Smooth muscle cell (in vitro differentiated cells): Measurements from ENCODE around the gene CHCHD3. TPM values are rescaled to one million over a fixed set of nuclear protein-coding genes. Genes with fewer than 3 reads are reported as not detected.

ENCODE experiments used
- DNase-seq: peaks from one replicate; lab custom pipeline; 2025; ENCODE audit not compliant: unreplicated experiment; lab: John Stamatoyannopoulos, UW
- H2AFZ ChIP-seq: fragments of 200-600 bp; sonication (generic); 2 replicates; pipeline ENCODE4 v1.6.0; 2016; ENCODE audit warnings: antibody characterized with exemption, low read depth, mild to moderate bottlenecking
- H3F3A ChIP-seq: fragments of 200-600 bp; sonication (generic); 2 replicates; pipeline ENCODE4 v1.6.0; 2017; ENCODE audit warnings: antibody characterized with exemption, low read depth
- H3K27ac ChIP-seq: fragments of 200-600 bp; sonication (generic); 2 replicates; pipeline ENCODE4 v1.5.1; 2016; ENCODE audit warnings: low read depth, mild to moderate bottlenecking
- H3K27me3 ChIP-seq: fragments of 200-600 bp; sonication (generic); 2 replicates; pipeline ENCODE4 v1.6.1; 2016; ENCODE audit warnings: low read depth, mild to moderate bottlenecking
- H3K36me3 ChIP-seq: fragments of 200-600 bp; sonication (generic); 2 replicates; pipeline ENCODE4 v1.5.1; 2016; ENCODE audit warnings: low read depth
- H3K4me1 ChIP-seq: fragments of 200-600 bp; sonication (generic); 2 replicates; pipeline ENCODE4 v1.5.1; 2016; ENCODE audit warnings: low read depth
- H3K4me2 ChIP-seq: fragments of 200-600 bp; sonication (generic); 2 replicates; pipeline ENCODE4 v1.6.0; 2016; ENCODE audit warnings: mild to moderate bottlenecking
- H3K4me3 ChIP-seq: fragments of 200-600 bp; sonication (generic); 2 replicates; pipeline ENCODE4 v1.5.1; 2016; ENCODE audit warnings: mild to moderate bottlenecking
- H3K79me2 ChIP-seq: fragments of 200-600 bp; sonication (generic); 2 replicates; pipeline ENCODE4 v1.6.0; 2016; ENCODE audit warnings: low read depth, mild to moderate bottlenecking
- H3K9ac ChIP-seq: fragments of 200-600 bp; sonication (generic); 2 replicates; pipeline ENCODE4 v1.6.0; 2016; ENCODE audit warnings: low read depth
- H3K9me3 ChIP-seq: fragments of 200-600 bp; sonication (generic); replicated peaks from 2 replicates; pipeline ENCODE4 v1.5.1; 2016; ENCODE audit warnings: low read depth
- H4K20me1 ChIP-seq: fragments of 200-600 bp; sonication (generic); 2 replicates; pipeline ENCODE4 v1.6.0; 2016; ENCODE audit warnings: low read depth
- CTCF ChIP-seq: fragments of 200-600 bp; sonication (generic); IDR thresholded peaks from 2 replicates; pipeline ENCODE4 v1.5.1; 2017; ENCODE audit warnings: borderline replicate concordance, mild to moderate bottlenecking, antibody characterized with exemption; ENCODE audit not compliant: insufficient read depth, poor library complexity, severe bottlenecking
- WGBS: methylation state at CpG from one replicate; pipeline ENCODE4 v1.1.7; 2016; ENCODE audit warnings: low lambda C conversion rate; 5-methylcytosine and 5-hydroxymethylcytosine counted together
- polyA plus RNA-seq: library from polyadenylated mRNA; unstranded; fragments of >200 nt; fragmentation: Nextera tagmentation; extraction: Ambion mirVana; gene quantifications from 2 replicates; pipeline ENCODE4 v1.2.1, GENCODE V29; 2016
- total RNA-seq: library from RNA; depleted of rRNA; stranded (reverse); fragments of >200 nt; gene quantifications from 2 replicates; pipeline ENCODE4 v1.2.3, GENCODE V29; 2014

CHCHD3 gene
- total and polyA plus RNA-seq, 2 experiments from 2014 or later: 49.8 to 59.2 TPM

- H3F3A ChIP-seq: no peaks in the 10 kb centered on the region
- no peak overlapping the region for H3K27ac ChIP-seq
- no peaks in the 10 kb centered on the region for H3K36me3 ChIP-seq
- H3K9ac ChIP-seq: no peak overlapping the region
- H3K4me1 ChIP-seq: no peaks in the 10 kb centered on the region
- peak; percentile 3 for TF ChIP-seq CTCF
- H3K27me3 ChIP-seq: no peaks in the 10 kb centered on the region
- H4K20me1 ChIP-seq: peaks cover 90% of the 10 kb centered on the region
- no peak overlapping the region for H3K4me3 ChIP-seq
- peaks cover 59% of the 10 kb centered on the region for H3K79me2 ChIP-seq
- WGBS: 20% methylated on average over 2 of the region's 2 CpGs
- no peaks in the 10 kb centered on the region for H3K9me3 ChIP-seq
- no peak for DNase-seq
- no peak overlapping the region for H3K4me2 ChIP-seq
- no peak overlapping the region for H2AFZ ChIP-seq
Measured at GRCh38 chr7:133051066-133051465, 30.8 kb downstream of the CHCHD3 start.

GRCh38 chr7:133050200-133050995 lies 31.5 kb downstream of the CHCHD3 start:
- 40% methylated on average over 5 of the region's 5 CpGs for WGBS
- DNase-seq: no peak

GRCh38 chr7:133048589-133048988 lies 33.3 kb downstream of the CHCHD3 start:
- H3K4me3 ChIP-seq: no peak overlapping the region
- H3K9ac ChIP-seq: no peak overlapping the region
- TF ChIP-seq CTCF: no peak
- no peaks in the 10 kb centered on the region for H3K27me3 ChIP-seq
- DNase-seq: no peak
- no peaks in the 10 kb centered on the region for H3F3A ChIP-seq
- WGBS: 95% methylated on average over 4 of the region's 4 CpGs
- H3K79me2 ChIP-seq: peaks cover 66% of the 10 kb centered on the region
- no peaks in the 10 kb centered on the region for H3K9me3 ChIP-seq
- no peak overlapping the region for H3K4me2 ChIP-seq
- no peak overlapping the region for H2AFZ ChIP-seq
- no peak overlapping the region for H3K27ac ChIP-seq
- H3K4me1 ChIP-seq: no peaks in the 10 kb centered on the region
- no peaks in the 10 kb centered on the region for H3K36me3 ChIP-seq
- peaks cover 96% of the 10 kb centered on the region for H4K20me1 ChIP-seq

More at GRCh38 chr7:133050200-133050995, 31.5 kb downstream of the CHCHD3 start:
- Histone ChIP-seq H3K27ac (no peak overlapping the region), H3K4me2 (no peak overlapping the region), H3K27me3 (no peaks in the 10 kb centered on the region), H3K36me3 (no peaks in the 10 kb centered on the region), H3K4me3 (no peak overlapping the region), H3K4me1 (no peaks in the 10 kb centered on the region), H4K20me1 (peaks cover 91% of the 10 kb centered on the region), H3K9ac (no peak overlapping the region), H2AFZ (no peak overlapping the region), H3F3A (no peaks in the 10 kb centered on the region), H3K79me2 (peaks cover 60% of the 10 kb centered on the region), H3K9me3 (no peaks in the 10 kb centered on the region)
- no peak for TF ChIP-seq CTCF

- H4K20me1 ChIP-seq: peaks cover 89% of the 10 kb centered on the region
- no peaks in the 10 kb centered on the region for H3K27me3 ChIP-seq
- no peak for DNase-seq
- H3F3A ChIP-seq: no peaks in the 10 kb centered on the region
- H3K4me2 ChIP-seq: no peak overlapping the region
- 93% methylated on average over 2 of the region's 2 CpGs for WGBS
- H3K4me3 ChIP-seq: no peak overlapping the region
- H3K27ac ChIP-seq: no peak overlapping the region
- no peaks in the 10 kb centered on the region for H3K9me3 ChIP-seq
- H3K9ac ChIP-seq: no peak overlapping the region
- no peaks in the 10 kb centered on the region for H3K4me1 ChIP-seq
- H2AFZ ChIP-seq: no peak overlapping the region
- TF ChIP-seq CTCF: no peak
- peaks cover 75% of the 10 kb centered on the region for H3K79me2 ChIP-seq
- no peaks in the 10 kb centered on the region for H3K36me3 ChIP-seq
Measured at GRCh38 chr7:133047321-133047720, 34.6 kb downstream of the CHCHD3 start.
